Measurements from ENCODE around the gene SNCA.

GRCh38 chr4:89745708-89746107, 91.3 kb downstream of the SNCA start:
- TF ChIP-seq, protein P1, sequence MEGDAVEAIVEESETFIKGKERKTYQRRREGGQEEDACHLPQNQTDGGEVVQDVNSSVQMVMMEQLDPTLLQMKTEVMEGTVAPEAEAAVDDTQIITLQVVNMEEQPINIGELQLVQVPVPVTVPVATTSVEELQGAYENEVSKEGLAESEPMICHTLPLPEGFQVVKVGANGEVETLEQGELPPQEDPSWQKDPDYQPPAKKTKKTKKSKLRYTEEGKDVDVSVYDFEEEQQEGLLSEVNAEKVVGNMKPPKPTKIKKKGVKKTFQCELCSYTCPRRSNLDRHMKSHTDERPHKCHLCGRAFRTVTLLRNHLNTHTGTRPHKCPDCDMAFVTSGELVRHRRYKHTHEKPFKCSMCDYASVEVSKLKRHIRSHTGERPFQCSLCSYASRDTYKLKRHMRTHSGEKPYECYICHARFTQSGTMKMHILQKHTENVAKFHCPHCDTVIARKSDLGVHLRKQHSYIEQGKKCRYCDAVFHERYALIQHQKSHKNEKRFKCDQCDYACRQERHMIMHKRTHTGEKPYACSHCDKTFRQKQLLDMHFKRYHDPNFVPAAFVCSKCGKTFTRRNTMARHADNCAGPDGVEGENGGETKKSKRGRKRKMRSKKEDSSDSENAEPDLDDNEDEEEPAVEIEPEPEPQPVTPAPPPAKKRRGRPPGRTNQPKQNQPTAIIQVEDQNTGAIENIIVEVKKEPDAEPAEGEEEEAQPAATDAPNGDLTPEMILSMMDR (IDR thresholded peaks at IDR 0.05), result no peak
- no peak for TF ChIP-seq POLR2A (IDR thresholded peaks at IDR 0.05)
- TF ChIP-seq POLR2AphosphoS5 (IDR thresholded peaks at IDR 0.05), result no peak
- no peak for TF ChIP-seq EP300 (IDR thresholded peaks at IDR 0.05)

All from upper lobe of left lung (tissue), 4 donors.